ENCODE measurements around the gene NPIPB6. TPM values are rescaled to one million over a fixed set of nuclear protein-coding genes. Genes with fewer than 3 reads are reported as not detected.
A peak's percentile ranks its signal among the peaks of the same experiment; 100 is the strongest.
"Not testable (repeated sequence)": the region's sequence is repeated elsewhere in the genome, so short reads cannot be mapped to it uniquely, and the experiment has no call there.

Gene NPIPB6
- total and polyA plus RNA-seq, 11 donors, result 0.10 to 1.1 (median 0.63) TPM; not detected in 4

- H3K27me3 ChIP-seq; H3K4me1 ChIP-seq; H3K9me3 ChIP-seq; intact Hi-C loops (cut with DNase I); H3K36me3 ChIP-seq; H3K27ac ChIP-seq: not testable (repeated sequence)
- peak overlapping the region in 1 of 12 donors; percentile 21 for H3K4me3 ChIP-seq
- DNase-seq (peak in 1 of 5 donors; percentile 20), ATAC-seq (peak; percentile 91 to 99 (median 98))
- 1 to 10% (median 2%) methylated on average over 4 to 16 of the region's 75 CpGs; no CpG with 5 or more reads in 1 of the 4 donors for WGBS, 4 donors
- TF ChIP-seq, protein P1, sequence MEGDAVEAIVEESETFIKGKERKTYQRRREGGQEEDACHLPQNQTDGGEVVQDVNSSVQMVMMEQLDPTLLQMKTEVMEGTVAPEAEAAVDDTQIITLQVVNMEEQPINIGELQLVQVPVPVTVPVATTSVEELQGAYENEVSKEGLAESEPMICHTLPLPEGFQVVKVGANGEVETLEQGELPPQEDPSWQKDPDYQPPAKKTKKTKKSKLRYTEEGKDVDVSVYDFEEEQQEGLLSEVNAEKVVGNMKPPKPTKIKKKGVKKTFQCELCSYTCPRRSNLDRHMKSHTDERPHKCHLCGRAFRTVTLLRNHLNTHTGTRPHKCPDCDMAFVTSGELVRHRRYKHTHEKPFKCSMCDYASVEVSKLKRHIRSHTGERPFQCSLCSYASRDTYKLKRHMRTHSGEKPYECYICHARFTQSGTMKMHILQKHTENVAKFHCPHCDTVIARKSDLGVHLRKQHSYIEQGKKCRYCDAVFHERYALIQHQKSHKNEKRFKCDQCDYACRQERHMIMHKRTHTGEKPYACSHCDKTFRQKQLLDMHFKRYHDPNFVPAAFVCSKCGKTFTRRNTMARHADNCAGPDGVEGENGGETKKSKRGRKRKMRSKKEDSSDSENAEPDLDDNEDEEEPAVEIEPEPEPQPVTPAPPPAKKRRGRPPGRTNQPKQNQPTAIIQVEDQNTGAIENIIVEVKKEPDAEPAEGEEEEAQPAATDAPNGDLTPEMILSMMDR (IDR thresholded peaks at IDR 0.05), result peak in 1 of 12 donors; percentile 17
Observed at GRCh38 chr16:28364268-28365173, 1.2 kb upstream of the NPIPB6 start.

DNA sequence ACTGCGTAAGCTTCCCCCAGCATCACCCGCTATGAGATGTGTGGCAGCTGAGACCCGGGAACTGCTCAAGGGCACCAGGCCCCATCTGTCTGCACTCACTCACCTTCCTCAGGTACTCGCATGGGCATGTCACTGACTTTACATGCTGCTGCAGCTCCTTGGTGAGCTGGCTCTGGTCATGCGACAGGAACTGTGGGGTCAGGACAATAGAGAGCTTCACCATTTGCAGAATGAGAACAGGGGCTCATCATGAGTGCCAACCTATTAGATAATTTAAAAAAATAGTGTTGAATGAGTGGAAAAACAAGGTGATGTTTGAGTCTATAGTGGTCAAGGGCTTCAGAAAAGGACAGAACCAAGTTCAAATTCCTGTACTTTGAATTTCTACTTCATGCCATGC lies 708 bp downstream of the NPIPB6 start:
- H3K27ac ChIP-seq; H3K4me3 ChIP-seq; ATAC-seq; H3K36me3 ChIP-seq; H3K27me3 ChIP-seq; H3K9me3 ChIP-seq; intact Hi-C loops (cut with DNase I); H3K4me1 ChIP-seq: not testable (repeated sequence)
- DNase-seq, result peak in 1 of 5 donors; percentile 9
- 89 to 100% (median 95%) methylated on average over 1 to 2 of the region's 5 CpGs; no CpG with 5 or more reads in 1 of the 4 donors for WGBS, 4 donors

DNA sequence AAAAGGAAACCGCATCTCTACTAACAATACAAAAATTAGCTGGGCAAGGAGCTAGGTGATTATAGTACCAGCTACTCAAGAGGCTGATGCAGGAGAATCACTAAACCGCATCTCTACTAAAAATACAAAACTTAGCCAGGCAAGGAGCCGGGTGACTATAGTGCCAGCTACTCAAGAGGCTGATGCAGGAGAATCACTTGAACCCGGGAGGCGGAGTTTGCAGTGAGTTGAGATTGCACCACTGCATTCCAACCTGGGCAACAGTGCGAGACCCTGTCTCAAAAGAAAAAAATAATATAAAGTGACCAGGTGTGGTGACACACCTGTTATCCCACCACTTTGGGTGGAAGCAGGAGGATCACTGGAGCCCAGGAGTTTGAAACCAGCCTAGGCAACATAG lies 25.1 kb downstream of the NPIPB6 start:
- intact Hi-C loops (cut with DNase I); H3K9me3 ChIP-seq; H3K27ac ChIP-seq; DNase-seq; ATAC-seq; H3K36me3 ChIP-seq; H3K4me1 ChIP-seq; H3K4me3 ChIP-seq; H3K27me3 ChIP-seq: not testable (repeated sequence)
- 83 to 92% (median 87%) methylated on average over 5 to 6 of the region's 6 CpGs for WGBS, 4 donors

- H3K4me1 ChIP-seq; DNase-seq; H3K27ac ChIP-seq; H3K4me3 ChIP-seq; H3K36me3 ChIP-seq; ATAC-seq; H3K27me3 ChIP-seq; intact Hi-C loops (cut with DNase I); H3K9me3 ChIP-seq: not testable (repeated sequence)
- WGBS, 4 donors, result 82 to 89% (median 85%) methylated on average over 3 to 5 of the region's 5 CpGs
Observed at GRCh38 chr16:28336940-28337710, 26.2 kb downstream of the NPIPB6 start.

DNA sequence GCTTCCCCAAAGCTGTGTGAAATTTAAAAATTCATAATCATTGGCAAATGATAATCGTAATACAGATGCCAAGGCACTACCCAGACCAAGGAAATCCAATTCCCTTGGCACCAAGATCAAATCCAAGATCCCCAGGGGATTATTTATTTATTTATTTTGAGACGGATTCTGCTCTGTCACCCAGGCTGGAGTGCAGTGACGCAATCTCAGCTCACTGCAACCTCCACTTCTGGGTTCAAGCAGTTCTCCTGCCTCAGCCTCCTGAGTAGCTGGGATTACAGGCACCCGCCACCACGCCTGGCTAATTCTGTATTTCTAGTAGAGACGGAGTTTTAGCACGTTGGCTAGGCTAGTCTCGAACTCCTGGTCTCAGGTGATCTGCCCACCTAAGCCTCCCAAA lies 27.6 kb downstream of the NPIPB6 start:
- H3K4me1 ChIP-seq, H3K27ac ChIP-seq: not testable (repeated sequence)

DNA sequence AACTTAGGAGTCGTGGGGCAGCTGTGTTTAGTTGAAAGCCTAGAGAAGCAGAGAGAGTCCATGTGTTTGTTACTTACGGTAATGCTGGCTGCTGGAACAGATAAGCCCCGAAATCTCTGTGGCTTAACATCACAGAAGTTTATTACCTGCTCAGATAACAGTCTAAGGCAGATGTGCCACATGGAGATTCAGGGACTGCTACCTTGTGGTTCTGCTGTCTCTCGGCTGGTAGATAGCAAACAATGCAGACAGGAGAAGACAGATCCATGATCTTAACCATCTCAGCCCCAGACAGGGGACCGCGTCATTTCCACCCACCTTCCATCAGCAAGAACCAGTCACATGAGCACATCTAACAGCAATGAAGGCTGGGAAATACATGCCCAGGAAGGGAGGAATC lies 30.7 kb downstream of the NPIPB6 start:
- H3K27me3 ChIP-seq, DNase-seq, ATAC-seq: not testable (repeated sequence)

More for the DNA sequence above, 27.6 kb downstream of the NPIPB6 start:
- H3K4me3 ChIP-seq; H3K36me3 ChIP-seq; H3K9me3 ChIP-seq; H3K27me3 ChIP-seq; ATAC-seq; intact Hi-C loops (cut with DNase I); DNase-seq: not testable (repeated sequence)
- 73 to 94% (median 88%) methylated on average over 6 to 8 of the region's 8 CpGs for WGBS, 4 donors

GRCh38 chr16:28330981-28331380 lies 32.3 kb downstream of the NPIPB6 start:
- H3K27ac ChIP-seq; DNase-seq; H3K4me1 ChIP-seq; intact Hi-C loops (cut with DNase I); H3K4me3 ChIP-seq; H3K27me3 ChIP-seq; H3K36me3 ChIP-seq; H3K9me3 ChIP-seq; ATAC-seq: not testable (repeated sequence)
- WGBS, 4 donors, result 75 to 79% (median 75%) methylated on average over 2 of the region's 2 CpGs

More for the DNA sequence above, 30.7 kb downstream of the NPIPB6 start:
- H3K4me3 ChIP-seq; H3K27ac ChIP-seq; H3K4me1 ChIP-seq; H3K36me3 ChIP-seq; intact Hi-C loops (cut with DNase I); H3K9me3 ChIP-seq: not testable (repeated sequence)
- 52 to 63% (median 61%) methylated on average over 4 to 6 of the region's 6 CpGs for WGBS, 4 donors

GRCh38 chr16:28330232-28330631 lies 33.1 kb downstream of the NPIPB6 start:
- 26 to 48% (median 36%) methylated on average over 6 to 9 of the region's 9 CpGs for WGBS, 4 donors
- H3K4me3 ChIP-seq; H3K4me1 ChIP-seq; intact Hi-C loops (cut with DNase I); H3K27me3 ChIP-seq; H3K9me3 ChIP-seq; DNase-seq; H3K36me3 ChIP-seq; H3K27ac ChIP-seq; ATAC-seq: not testable (repeated sequence)

All from heart left ventricle (tissue), 16 donors.